ENCODE data around the gene MECP2. TPM values are rescaled to one million over a fixed set of nuclear protein-coding genes. Genes with fewer than 3 reads are reported as not detected.

Gene MECP2
- total RNA-seq, 1 donor from 2014 or later, result 65.7 TPM

- TF ChIP-seq, protein P1, sequence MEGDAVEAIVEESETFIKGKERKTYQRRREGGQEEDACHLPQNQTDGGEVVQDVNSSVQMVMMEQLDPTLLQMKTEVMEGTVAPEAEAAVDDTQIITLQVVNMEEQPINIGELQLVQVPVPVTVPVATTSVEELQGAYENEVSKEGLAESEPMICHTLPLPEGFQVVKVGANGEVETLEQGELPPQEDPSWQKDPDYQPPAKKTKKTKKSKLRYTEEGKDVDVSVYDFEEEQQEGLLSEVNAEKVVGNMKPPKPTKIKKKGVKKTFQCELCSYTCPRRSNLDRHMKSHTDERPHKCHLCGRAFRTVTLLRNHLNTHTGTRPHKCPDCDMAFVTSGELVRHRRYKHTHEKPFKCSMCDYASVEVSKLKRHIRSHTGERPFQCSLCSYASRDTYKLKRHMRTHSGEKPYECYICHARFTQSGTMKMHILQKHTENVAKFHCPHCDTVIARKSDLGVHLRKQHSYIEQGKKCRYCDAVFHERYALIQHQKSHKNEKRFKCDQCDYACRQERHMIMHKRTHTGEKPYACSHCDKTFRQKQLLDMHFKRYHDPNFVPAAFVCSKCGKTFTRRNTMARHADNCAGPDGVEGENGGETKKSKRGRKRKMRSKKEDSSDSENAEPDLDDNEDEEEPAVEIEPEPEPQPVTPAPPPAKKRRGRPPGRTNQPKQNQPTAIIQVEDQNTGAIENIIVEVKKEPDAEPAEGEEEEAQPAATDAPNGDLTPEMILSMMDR (IDR thresholded peaks at IDR 0.05), result no peak
- H3K4me3 ChIP-seq, result no peak overlapping the region
- H3K4me1 ChIP-seq, result peaks cover 0 to 9% of the 10 kb centered on the region in 2 donors
- H3K9me3 ChIP-seq, result no peaks in the 10 kb centered on the region
- intact Hi-C loops (cut with DNase I), result no loop called here
- peak in 1 of 2 donors; percentile 16 for DNase-seq (ENCODE audit: low spot score in 2 of 2)
- H3K27ac ChIP-seq, result no peak overlapping the region
- no peaks in the 10 kb centered on the region for H3K27me3 ChIP-seq
- no peaks in the 10 kb centered on the region for H3K36me3 ChIP-seq
Observed at GRCh38 chrX:154074199-154074598, 23.3 kb downstream of the MECP2 start.

DNA sequence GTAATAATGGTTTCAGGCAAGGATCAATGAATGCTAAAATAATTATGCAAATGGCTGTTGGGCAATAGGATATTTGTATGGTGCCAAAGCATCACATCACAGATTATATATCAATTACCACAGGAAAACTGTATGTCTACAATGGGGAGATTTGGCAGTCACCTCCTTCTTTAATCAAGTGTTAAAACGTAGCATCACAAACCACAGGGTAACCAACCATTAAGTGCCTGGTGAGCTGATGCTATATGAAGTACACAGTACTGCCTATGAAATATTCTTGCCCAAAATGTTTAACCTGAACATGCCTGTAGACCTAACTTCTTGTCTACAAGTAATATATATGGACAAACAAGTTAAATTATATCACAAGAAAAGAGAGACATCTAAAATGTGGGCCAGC lies 25.3 kb downstream of the MECP2 start:
- H3K4me1 ChIP-seq, result peaks cover 0 to 9% of the 10 kb centered on the region in 2 donors
- no peak for DNase-seq (ENCODE audit: low spot score in 2 of 2)
- H3K27me3 ChIP-seq, result no peaks in the 10 kb centered on the region
- TF ChIP-seq, protein P1 (IDR thresholded peaks at IDR 0.05), result no peak
- intact Hi-C loops (cut with DNase I), result no loop called here
- no peaks in the 10 kb centered on the region for H3K9me3 ChIP-seq
- no peak overlapping the region for H3K27ac ChIP-seq
- no peaks in the 10 kb centered on the region for H3K36me3 ChIP-seq
- no peak overlapping the region for H3K4me3 ChIP-seq

GRCh38 chrX:154068560-154068959 lies 29.0 kb downstream of the MECP2 start:
- H3K36me3 ChIP-seq, result no peaks in the 10 kb centered on the region
- no peak overlapping the region for H3K4me3 ChIP-seq
- intact Hi-C loops (cut with DNase I), result no loop called here
- no peak for DNase-seq (ENCODE audit: low spot score in 2 of 2)
- TF ChIP-seq, protein P1 (IDR thresholded peaks at IDR 0.05), result no peak
- H3K4me1 ChIP-seq, result peaks cover 0 to 7% of the 10 kb centered on the region in 2 donors
- H3K27me3 ChIP-seq, result no peaks in the 10 kb centered on the region
- no peak overlapping the region for H3K27ac ChIP-seq
- H3K9me3 ChIP-seq, result no peaks in the 10 kb centered on the region

DNA sequence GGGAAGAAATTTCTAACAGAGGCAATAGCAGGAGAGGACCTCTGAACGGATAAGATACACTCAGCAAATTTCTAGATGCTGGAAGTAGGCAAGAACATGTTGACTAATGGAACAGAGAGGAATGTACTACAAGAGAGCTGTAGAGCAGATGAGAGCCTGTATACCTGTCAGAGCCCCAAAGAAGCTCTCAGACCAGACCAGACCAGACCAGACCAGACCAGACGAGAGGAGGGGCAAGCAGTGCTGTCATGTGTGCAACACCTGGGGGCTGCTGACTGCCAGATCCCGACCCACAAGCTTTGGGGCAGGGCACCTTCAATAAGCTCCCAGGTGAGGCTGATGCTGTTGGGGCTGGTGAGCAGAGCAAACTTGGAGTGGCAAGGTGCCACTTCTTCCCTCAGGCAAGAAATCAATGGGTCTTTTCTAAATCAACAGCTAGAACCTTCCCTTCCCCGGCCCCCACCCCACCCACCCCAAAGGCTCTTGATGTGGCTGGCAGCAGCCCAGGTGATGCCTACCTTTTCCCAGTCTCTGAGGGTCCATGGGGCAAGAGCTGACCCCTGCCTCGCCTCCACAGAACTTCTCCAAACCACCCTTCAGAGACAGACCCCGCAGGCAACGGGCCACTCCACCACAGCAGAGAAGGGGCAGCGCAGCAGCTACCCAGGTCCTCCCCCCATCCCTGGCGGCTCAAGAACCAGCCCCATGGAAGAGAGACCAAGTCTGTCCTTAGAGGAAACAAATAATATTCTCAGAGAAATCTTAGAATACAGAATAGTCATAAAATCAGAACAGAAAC lies 32.7 kb downstream of the MECP2 start:
- intact Hi-C loops (cut with DNase I), result no loop called here
- DNase-seq (ENCODE audit: low spot score in 2 of 2), result peak in 1 of 2 donors; percentile 53
- TF ChIP-seq, protein P1 (IDR thresholded peaks at IDR 0.05), result no peak

DNA sequence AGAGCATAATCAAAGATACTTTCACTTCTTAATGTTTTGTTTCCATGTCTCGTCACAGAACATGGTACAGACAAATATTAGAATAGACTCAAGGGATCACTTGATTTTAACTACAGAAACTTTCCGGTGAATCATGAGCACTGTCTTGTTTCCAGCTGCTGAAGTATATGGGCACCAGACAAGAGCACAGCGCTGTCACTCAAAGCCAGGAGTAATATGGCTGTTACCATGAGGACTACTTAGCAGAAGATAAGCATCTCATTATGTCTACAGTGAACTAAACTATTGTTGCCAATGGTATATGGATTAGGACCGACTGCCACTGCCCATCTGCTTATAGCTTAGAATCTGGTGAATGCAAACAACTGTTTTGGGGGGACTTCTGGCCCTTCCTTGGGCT lies 34.3 kb downstream of the MECP2 start:
- H3K27me3 ChIP-seq, result no peaks in the 10 kb centered on the region
- H3K4me3 ChIP-seq, result no peak overlapping the region
- intact Hi-C loops (cut with DNase I), result no loop called here
- H3K4me1 ChIP-seq, result peaks cover 0 to 25% of the 10 kb centered on the region in 2 donors
- DNase-seq (ENCODE audit: low spot score in 2 of 2), result no peak
- H3K27ac ChIP-seq, result no peak overlapping the region
- no peaks in the 10 kb centered on the region for H3K36me3 ChIP-seq
- TF ChIP-seq, protein P1 (IDR thresholded peaks at IDR 0.05), result no peak
- H3K9me3 ChIP-seq, result no peaks in the 10 kb centered on the region

More for the DNA sequence above, 32.7 kb downstream of the MECP2 start:
- H3K27ac ChIP-seq, result no peak overlapping the region
- H3K27me3 ChIP-seq, result no peaks in the 10 kb centered on the region
- H3K9me3 ChIP-seq, result no peaks in the 10 kb centered on the region
- H3K4me1 ChIP-seq, result peaks cover 0 to 21% of the 10 kb centered on the region in 2 donors
- no peaks in the 10 kb centered on the region for H3K36me3 ChIP-seq
- H3K4me3 ChIP-seq, result no peak overlapping the region
